ENCODE data around the gene ASCL5.

GRCh38 chr1:201140941-201141260, 13.9 kb upstream of the ASCL5 start:
- TF ChIP-seq CTCF (conservative IDR thresholded peaks at IDR 0.05; ENCODE audit: low read depth, low read length): no peak
- TF ChIP-seq EZH2 (IDR thresholded peaks at IDR 0.05; ENCODE audit: borderline replicate concordance, low read depth, low read length, poor library complexity, severe bottlenecking): no peak
